ENCODE results near the gene LY6G5B.

Gene LY6G5B

DNA sequence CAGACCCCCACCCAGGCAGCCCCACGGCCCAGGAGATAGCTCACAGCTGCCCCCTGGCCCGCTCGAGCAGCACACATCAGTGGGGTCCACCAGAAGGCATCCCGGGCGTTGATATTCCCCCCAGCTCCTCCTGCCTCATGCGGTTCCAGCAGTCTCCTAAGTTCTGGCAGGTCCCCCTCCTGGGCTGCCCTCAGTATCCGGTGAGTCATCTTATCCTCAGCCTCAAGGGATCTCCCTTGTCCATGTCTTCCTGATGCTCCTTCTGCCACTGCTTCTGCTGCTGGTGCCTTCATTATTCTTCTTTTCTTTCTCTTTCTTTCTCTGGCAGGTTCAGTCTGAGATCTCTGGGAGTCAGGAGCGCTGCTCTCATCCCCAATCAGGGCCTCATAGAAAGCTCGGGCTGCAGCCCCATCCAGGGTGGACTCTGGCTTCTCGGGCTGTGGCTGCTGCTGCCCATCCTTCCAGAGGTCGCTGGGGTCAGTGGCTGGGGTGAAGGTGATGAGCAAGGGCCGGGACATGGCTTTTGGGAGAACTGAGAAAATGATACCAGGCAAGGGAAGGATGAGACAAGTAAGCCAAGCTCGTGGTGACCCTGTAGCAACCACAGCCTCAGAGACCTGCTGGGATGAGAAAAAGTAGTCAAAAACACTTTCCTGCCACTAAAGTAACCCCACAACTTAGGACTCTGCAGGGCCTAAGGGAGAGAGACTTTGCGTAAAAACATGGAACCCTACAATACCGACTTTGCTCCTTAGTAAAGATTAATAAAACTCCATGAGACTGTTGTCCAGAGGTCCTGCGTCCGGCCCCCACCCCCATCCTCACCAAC lies 5.6 kb upstream of the LY6G5B start:
- DNase-seq = no peak

GRCh38 chr6:31664790-31665500 lies 4.8 kb upstream of the LY6G5B start, which contains the start of gene GPANK1:
GPANK1 (minus strand) TSS chr6:31664997; CDS start chr6:31664478, 519 bp downstream.
- peak; percentile 78 for DNase-seq

GRCh38 chr6:31665501-31666336 lies 4.1 kb upstream of the LY6G5B start, which contains the start of gene CSNK2B:
CSNK2B (plus strand) TSS chr6:31666080; CDS start chr6:31666832, 752 bp downstream.
- peak; percentile 92 for DNase-seq

GRCh38 chr6:31666337-31666965 lies 3.3 kb upstream of the LY6G5B start:
- DNase-seq = no peak

GRCh38 chr6:31676322-31676903 lies 6.6 kb downstream of the LY6G5B start:
- DNase-seq = no peak

GRCh38 chr6:31676904-31677303 lies 7.1 kb downstream of the LY6G5B start:
- no peak for DNase-seq

- DNase-seq = no peak
Observed at GRCh38 chr6:31677955-31678354, 8.2 kb downstream of the LY6G5B start.

DNA sequence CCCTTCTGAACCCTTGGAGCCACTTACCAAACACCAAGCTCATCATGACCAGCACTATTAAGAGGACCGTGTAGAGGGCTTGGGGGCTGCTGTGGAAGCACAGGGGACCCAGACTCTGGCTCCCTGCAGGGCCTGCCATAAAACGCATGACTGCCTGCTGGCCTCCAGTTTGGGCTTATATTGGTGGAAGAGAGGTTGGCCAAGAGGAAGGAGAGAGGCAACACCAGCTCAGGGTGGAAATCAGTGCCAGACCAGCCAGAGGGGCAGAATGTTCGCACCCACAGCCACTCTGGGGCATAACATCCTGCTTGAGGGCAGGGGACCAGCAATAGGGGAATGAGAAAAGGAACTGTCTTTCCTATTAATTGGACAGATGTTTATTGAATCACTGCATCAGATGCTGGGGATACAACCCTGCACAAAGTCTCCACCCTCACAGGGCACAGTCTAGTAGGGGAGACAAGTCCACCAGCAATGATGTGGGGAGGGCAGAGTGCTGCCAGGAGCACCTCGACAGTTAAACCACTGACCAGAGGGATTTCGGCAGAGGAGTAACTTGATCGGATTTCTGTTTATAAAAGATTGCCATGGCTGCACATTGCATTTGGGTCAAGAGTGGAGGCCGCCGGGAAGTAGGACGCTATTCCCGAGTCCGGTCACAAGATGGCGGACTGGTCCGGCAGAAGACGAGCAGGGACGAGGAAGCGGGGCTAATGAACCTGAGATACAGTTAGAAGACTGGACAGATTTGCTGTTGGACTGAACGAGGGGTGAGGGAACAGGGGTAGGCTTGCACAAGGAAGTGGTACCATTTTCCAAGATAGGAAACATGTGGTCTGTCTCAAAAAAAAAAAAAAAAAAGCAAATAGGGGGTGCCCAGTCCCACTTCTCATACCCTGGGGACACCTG lies 10.7 kb downstream of the LY6G5B start, which contains the start of gene LY6G5C:
TSS of gene LY6G5C (minus strand) at position 842 of the 909 bp plus-strand sequence. CDS start at position 148, 694 bp downstream.
- no peak for DNase-seq

DNA sequence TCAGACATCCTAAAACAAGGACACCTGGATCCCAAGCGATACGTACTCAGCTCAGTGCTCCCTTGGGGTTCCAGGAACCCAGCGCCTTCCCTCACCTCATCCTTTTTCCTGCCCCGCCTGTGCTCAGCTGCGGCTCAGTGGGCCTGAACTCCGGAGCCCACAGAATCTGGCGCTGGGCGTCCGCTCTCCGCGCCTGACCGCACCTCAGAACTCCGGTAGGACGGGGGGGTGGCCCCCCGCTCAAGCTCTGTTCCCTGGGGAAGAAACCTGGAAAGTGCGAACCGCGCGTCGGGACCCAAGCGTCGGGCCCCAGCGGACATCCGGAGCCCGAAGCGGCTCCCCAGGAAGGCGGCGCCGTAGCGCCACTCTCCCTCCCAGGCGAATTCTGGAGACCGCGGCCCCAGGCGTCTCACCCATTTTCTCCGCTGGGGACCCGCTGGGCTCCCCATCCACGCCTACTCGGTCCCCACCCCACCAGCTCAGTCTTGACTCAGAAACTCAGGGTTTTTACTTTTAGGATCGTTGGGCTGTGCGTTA lies 11.4 kb downstream of the LY6G5B start:
- DNase-seq = no peak

DNA sequence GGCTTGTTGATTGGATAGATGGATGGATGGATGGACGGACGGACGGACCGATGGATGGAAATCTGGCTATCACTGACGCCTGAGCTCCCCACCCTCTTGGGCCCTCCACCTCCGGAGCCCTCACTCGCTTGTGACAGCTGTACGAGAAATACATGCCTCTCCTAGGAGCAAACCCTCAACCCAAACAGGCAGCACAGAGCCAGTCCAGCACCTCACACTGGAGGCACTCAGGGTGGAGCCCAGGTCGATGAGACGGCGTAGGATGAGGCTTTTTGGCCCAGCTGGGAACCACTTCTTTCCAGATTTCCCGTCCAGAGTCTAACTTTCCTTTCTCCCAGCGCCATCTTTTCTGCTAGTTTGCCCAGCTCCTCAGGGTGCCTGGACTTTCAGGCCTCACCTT lies 13.8 kb downstream of the LY6G5B start:
- DNase-seq = no peak

- no peak for DNase-seq
Observed at GRCh38 chr6:31686483-31686882, 16.7 kb downstream of the LY6G5B start.

DNA sequence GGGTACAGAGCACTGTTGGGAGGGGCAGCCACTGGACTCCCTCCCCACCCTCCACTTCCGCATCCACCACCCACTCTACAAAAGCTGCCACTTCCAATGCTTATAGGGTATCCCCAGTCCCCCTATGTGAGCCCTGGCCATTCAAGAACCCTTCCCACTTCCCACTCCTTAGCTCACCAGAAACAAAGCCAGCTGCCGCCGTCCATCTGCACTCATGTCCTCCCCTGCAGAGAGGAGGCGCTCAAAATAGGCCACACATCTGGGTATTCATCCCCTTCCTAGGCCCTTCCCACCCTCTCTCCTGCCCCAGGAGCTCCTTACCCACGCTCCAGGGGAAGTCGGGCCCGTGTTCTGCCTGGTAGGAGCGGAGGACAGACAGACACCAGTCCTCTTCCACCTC lies 17.5 kb downstream of the LY6G5B start:
- no peak for DNase-seq

- no peak for DNase-seq
Observed at GRCh38 chr6:31687860-31688693, 18.3 kb downstream of the LY6G5B start.

- no peak for DNase-seq
Observed at GRCh38 chr6:31689249-31690110, 19.7 kb downstream of the LY6G5B start.

DNA sequence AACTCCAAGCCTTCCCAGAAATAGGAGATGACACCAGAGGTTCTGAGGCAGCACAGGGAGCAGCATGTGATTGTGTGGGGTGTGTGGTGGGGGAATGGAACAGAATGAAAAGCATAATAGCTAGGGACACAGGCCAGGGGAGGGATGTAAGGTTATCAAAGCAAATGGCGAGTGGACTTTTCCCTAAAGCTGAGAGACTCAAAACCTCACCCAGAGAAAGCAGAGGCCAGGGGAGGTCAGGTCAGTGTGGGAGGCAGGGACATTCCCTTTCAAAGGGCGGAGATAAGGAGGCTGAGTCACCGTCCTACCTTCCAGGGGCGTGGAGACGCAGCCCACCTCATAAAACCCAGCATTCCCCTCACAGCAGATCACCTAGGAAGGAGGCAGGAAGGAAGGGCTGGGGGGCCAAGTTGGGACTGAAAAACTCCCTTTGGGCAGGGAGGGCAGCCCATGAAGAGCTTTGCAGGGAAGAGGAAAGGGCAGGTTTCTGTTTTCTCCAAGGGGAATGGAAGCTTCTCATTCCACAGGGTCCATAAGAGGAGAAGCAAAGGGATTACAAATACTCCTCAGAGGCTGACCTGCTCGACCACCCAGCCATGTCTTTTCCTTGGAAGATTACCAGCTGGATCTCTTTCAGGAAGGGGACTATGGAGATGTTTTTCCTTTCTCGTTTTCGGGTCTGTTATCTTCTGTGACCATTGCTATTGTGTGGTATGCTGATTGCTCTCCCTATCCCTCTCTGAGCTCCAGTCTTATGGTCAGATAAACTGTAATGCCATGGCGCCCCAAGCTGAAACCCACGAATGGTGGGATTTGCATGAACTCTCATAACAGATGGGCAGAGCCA lies 20.7 kb downstream of the LY6G5B start:
- DNase-seq = no peak

DNA sequence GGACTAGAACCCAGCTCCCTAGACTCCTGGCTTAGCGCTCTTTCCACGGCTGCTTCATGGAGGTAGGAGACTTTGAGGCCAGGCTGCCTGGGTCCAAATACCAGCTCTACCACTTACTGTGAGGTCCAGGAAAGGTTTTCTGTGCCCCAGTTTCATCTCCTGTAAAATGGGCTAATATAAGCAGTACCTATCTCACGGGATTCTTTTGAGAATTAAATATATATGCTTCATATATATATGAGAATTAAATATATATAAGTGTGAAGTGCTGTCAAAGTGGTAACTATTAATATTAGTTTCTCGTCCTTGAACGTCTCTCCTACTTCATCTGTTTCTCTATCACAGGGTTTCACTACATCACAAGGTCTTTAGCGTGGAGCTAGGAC lies 21.3 kb downstream of the LY6G5B start:
- DNase-seq = no peak

- no peak for DNase-seq
Observed at GRCh38 chr6:31691564-31692108, 21.9 kb downstream of the LY6G5B start.

All from NCI-H1436 treated with DMSO at 0.1 percent for 48 hours (cell line).